ENCODE data around the gene LHPP. TPM values are rescaled to one million over a fixed set of nuclear protein-coding genes. Genes with fewer than 3 reads are reported as not detected.
A peak's percentile ranks its signal among the peaks of the same experiment; 100 is the strongest.

The LHPP gene
- polyA plus RNA-seq, 2 of the 4 experiments (the other 2 are of a cell fraction), result 14.4 to 18.6 TPM

DNA sequence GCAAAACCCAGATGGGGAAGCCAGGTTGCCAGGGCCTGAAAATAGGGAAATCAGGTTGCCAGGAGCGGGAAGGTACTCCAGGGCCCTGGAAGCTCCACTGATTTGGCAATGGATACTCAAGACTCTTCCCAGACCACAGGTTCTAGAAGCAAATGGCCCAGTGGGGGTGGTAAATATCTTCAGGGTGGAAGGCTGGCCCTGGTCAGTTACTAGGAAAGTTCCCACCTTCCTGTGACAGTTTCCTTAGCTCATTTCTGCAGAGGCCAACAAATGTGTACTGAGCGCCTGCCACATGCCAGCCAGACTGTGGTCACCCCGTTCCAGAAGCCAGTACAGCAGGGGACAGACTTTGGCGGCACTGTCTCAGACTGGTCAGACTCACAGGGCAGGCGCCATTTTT lies 168.9 kb downstream of the LHPP start:
- ChIA-PET POLR2A (interaction anchor here (0.7 kb wide), 1 partner anchor 193 kb away, joined by 3 read pairs; no protein-coding TSS in a partner anchor), CTCF (no interaction called here)
- Histone ChIP-seq H3K9me3 (no peaks in the 10 kb centered on the region), H3K27ac (no peak overlapping the region), H3K4me1 (peaks cover 10% of the 10 kb centered on the region; the same call in 2 of the 3 replicates), H3K4me3 (no peak overlapping the region), H3K4me2 (no peak overlapping the region)
- DNase-seq (ENCODE audit: low read depth in 1 of 2, low spot score in 1 of 2) (no peak), FAIRE-seq (no peak), ATAC-seq (no peak)
- TF ChIP-seq MAFK (IDR thresholded peaks at IDR 0.05; ENCODE audit: partially characterized antibody) (no peak), HOXB5 (CRISPR knock-in tag; IDR thresholded peaks at IDR 0.05) (no peak), ESRRA (IDR thresholded peaks at IDR 0.05; ENCODE audit: borderline replicate concordance, low read length) (no peak), ZSCAN20 (CRISPR knock-in tag; IDR thresholded peaks at IDR 0.05) (no peak), FOSL2 (IDR thresholded peaks at IDR 0.05) (no peak), FOSL2 (CRISPR knock-in tag; IDR thresholded peaks at IDR 0.05) (no peak), PHF8 (IDR thresholded peaks at IDR 0.05; ENCODE audit: borderline replicate concordance, low read depth) (no peak), POLR2A (IDR thresholded peaks at IDR 0.05; ENCODE audit: low read length) (no peak), JUNB (IDR thresholded peaks at IDR 0.05) (no peak), FOSB (CRISPR knock-in tag; IDR thresholded peaks at IDR 0.05) (no peak), POLR2AphosphoS2 (conservative IDR thresholded peaks at IDR 0.05; ENCODE audit: low read length) (no peak), EP300 (IDR thresholded peaks at IDR 0.05) (no peak), NPAS2 (CRISPR knock-in tag; IDR thresholded peaks at IDR 0.05; ENCODE audit: borderline replicate concordance) (no peak), EHF (CRISPR knock-in tag; IDR thresholded peaks at IDR 0.05) (no peak), HOXB13 (CRISPR knock-in tag; IDR thresholded peaks at IDR 0.05; ENCODE audit: low read depth) (no peak), CBX2 (IDR thresholded peaks at IDR 0.05; ENCODE audit: borderline replicate concordance, low read depth) (no peak), MAZ (IDR thresholded peaks at IDR 0.05; ENCODE audit: borderline replicate concordance, low read depth, low read length) (no peak), NR3C1 (IDR thresholded peaks at IDR 0.05) (no peak)
- TF ChIP-seq, protein P1, sequence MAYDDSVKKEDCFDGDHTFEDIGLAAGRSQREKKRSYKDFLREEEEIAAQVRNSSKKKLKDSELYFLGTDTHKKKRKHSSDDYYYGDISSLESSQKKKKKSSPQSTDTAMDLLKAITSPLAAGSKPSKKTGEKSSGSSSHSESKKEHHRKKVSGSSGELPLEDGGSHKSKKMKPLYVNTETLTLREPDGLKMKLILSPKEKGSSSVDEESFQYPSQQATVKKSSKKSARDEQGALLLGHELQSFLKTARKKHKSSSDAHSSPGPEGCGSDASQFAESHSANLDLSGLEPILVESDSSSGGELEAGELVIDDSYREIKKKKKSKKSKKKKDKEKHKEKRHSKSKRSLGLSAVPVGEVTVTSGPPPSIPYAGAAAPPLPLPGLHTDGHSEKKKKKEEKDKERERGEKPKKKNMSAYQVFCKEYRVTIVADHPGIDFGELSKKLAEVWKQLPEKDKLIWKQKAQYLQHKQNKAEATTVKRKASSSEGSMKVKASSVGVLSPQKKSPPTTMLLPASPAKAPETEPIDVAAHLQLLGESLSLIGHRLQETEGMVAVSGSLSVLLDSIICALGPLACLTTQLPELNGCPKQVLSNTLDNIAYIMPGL (CRISPR knock-in tag; IDR thresholded peaks at IDR 0.05; ENCODE audit: borderline replicate concordance), result no peak
- TF ChIP-seq, protein P2, sequence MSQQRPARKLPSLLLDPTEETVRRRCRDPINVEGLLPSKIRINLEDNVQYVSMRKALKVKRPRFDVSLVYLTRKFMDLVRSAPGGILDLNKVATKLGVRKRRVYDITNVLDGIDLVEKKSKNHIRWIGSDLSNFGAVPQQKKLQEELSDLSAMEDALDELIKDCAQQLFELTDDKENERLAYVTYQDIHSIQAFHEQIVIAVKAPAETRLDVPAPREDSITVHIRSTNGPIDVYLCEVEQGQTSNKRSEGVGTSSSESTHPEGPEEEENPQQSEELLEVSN (IDR thresholded peaks at IDR 0.05; ENCODE audit: borderline replicate concordance, low read depth), result no peak
- 93% methylated on average over 5 of the region's 5 CpGs for WGBS (ENCODE audit: missing lambda C conversion rate)

DNA sequence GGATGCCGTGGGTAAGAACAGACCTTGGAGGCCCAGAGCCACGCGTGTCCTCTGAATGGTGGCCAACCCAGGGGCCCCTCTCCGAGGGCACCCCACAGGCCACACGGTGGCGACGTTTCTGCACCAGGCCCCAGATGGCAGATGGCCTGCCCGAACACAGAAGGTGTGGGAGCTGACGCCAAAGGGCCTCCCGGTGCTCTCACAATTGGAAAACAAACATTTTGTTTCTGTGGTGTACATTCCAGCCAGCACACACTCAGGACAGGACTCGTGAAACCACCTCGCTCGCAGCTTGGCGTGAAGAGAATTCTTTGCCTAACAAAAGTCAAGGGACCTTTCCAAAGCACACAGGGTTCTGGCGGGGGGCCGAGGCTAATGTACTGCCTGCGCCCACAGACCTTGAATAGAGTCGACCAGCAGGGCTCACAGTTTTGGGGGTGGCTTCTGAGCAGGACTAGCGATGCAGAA lies 170.5 kb downstream of the LHPP start:
- H3K27ac ChIP-seq, result no peak overlapping the region
- FAIRE-seq (no peak), DNase-seq (ENCODE audit: low read depth in 1 of 2, low spot score in 1 of 2) (no peak), ATAC-seq (0 out of 6 replicates have a peak, but pooled peaks of 1 of the 2 experiments have one; percentile 17)
- WGBS (ENCODE audit: missing lambda C conversion rate), result 87% methylated on average over 11 of the region's 19 CpGs
- CTCF ChIA-PET, result no interaction called here
- no peaks in the 10 kb centered on the region for H3K9me3 ChIP-seq
- POLR2A ChIA-PET, result no interaction called here
- no peak for TF ChIP-seq GATA3 (IDR thresholded peaks at IDR 0.05; ENCODE audit: borderline replicate concordance)
- no peak for TF ChIP-seq KDM5A (IDR thresholded peaks at IDR 0.05)
- no peak for TF ChIP-seq MYC (IDR thresholded peaks at IDR 0.05; ENCODE audit: borderline replicate concordance, low read length)
- no peak for TF ChIP-seq POLR2AphosphoS2 (conservative IDR thresholded peaks at IDR 0.05; ENCODE audit: low read length)
- TF ChIP-seq, protein P3, sequence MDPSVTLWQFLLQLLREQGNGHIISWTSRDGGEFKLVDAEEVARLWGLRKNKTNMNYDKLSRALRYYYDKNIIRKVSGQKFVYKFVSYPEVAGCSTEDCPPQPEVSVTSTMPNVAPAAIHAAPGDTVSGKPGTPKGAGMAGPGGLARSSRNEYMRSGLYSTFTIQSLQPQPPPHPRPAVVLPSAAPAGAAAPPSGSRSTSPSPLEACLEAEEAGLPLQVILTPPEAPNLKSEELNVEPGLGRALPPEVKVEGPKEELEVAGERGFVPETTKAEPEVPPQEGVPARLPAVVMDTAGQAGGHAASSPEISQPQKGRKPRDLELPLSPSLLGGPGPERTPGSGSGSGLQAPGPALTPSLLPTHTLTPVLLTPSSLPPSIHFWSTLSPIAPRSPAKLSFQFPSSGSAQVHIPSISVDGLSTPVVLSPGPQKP (IDR thresholded peaks at IDR 0.05; ENCODE audit: low read depth, low read length), result no peak
- TF ChIP-seq JUNB (IDR thresholded peaks at IDR 0.05), result no peak
- no peak for TF ChIP-seq ZC3H11A (IDR thresholded peaks at IDR 0.05)
- TF ChIP-seq EHF (CRISPR knock-in tag; IDR thresholded peaks at IDR 0.05), result no peak
- TF ChIP-seq FOXS1 (CRISPR knock-in tag; IDR thresholded peaks at IDR 0.05), result no peak
- TF ChIP-seq CBX8 (IDR thresholded peaks at IDR 0.05), result no peak
- no peak overlapping the region for H3K4me3 ChIP-seq
- H3K4me1 ChIP-seq, result peaks cover 5% of the 10 kb centered on the region; the same call in 1 of the 3 replicates
- H3K4me2 ChIP-seq, result no peak overlapping the region
